ENCODE results near the gene CCDC187. TPM values are rescaled to one million over a fixed set of nuclear protein-coding genes. Genes with fewer than 3 reads are reported as not detected.

Gene CCDC187
- total and polyA plus RNA-seq, 2 of the 13 experiments (the other 11 are each of a cell fraction or from before 2014, with no cell fraction given) = 0.03 to 0.13 TPM

DNA sequence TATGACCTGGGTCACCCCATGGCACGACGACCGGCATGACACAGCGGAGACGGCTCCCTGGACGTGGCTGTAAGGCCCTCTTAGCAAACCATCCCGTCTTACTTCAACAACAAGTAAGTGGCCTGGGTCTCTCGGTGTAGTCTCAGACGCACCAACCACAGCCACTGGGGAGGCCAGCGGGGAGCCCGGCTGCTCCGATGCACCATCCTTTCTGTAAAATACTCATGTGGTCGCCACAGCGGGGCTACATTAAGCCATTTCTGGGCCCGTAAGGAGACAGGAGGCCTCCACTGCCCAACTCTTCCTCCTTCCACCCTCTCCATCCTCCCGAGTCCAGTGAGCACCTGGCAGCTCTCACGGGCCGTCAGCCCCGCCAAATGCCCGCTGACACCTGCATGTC lies 63.0 kb downstream of the CCDC187 start:
- ChIA-PET POLR2A (no interaction called here), CTCF (ENCODE audit: low intra/inter-chr PET ratio, low total read pairs) (no interaction called here)
- Histone ChIP-seq H4K20me1 (ENCODE audit: insufficient read depth, low read length) (peaks cover 65% of the 10 kb centered on the region), H3K9ac (ENCODE audit: insufficient read depth, low read depth, low read length) (no peak overlapping the region), H3K4me2 (ENCODE audit: low read depth, low read length) (no peak overlapping the region), H3K4me1 (ENCODE audit: insufficient read depth, low read length) (peaks cover 57% of the 10 kb centered on the region), H3K27ac (ENCODE audit: extremely low read length, insufficient read depth, low read length) (no peak overlapping the region), H3K79me2 (ENCODE audit: insufficient read depth, low read length) (peaks cover 71% of the 10 kb centered on the region), H3K4me3 (replicated peaks in 1 of 3; ENCODE audit: insufficient read depth in 1 of 3, low read depth in 2 of 3, low read length in 3 of 3) (no peak overlapping the region), H3K36me3 (replicated peaks in 1 of 2; ENCODE audit: control insufficient read depth in 1 of 2, insufficient read depth in 2 of 2, low read length in 2 of 2) (peaks cover 2 to 22% of the 10 kb centered on the region in 2 experiments; a peak in 3 of 5 replicates), H3K9me3 (ENCODE audit: low read length) (no peaks in the 10 kb centered on the region), H2AFZ (ENCODE audit: low read length) (no peak overlapping the region), H3K27me3 (ENCODE audit: control insufficient read depth in 1 of 2, insufficient read depth in 2 of 2, low read length in 2 of 2) (no peaks in the 10 kb centered on the region; a peak in 1 of 5 replicates)
- no peak for DNase-seq (ENCODE audit: low spot score)
- FAIRE-seq = no peak
- TF ChIP-seq, protein P1, sequence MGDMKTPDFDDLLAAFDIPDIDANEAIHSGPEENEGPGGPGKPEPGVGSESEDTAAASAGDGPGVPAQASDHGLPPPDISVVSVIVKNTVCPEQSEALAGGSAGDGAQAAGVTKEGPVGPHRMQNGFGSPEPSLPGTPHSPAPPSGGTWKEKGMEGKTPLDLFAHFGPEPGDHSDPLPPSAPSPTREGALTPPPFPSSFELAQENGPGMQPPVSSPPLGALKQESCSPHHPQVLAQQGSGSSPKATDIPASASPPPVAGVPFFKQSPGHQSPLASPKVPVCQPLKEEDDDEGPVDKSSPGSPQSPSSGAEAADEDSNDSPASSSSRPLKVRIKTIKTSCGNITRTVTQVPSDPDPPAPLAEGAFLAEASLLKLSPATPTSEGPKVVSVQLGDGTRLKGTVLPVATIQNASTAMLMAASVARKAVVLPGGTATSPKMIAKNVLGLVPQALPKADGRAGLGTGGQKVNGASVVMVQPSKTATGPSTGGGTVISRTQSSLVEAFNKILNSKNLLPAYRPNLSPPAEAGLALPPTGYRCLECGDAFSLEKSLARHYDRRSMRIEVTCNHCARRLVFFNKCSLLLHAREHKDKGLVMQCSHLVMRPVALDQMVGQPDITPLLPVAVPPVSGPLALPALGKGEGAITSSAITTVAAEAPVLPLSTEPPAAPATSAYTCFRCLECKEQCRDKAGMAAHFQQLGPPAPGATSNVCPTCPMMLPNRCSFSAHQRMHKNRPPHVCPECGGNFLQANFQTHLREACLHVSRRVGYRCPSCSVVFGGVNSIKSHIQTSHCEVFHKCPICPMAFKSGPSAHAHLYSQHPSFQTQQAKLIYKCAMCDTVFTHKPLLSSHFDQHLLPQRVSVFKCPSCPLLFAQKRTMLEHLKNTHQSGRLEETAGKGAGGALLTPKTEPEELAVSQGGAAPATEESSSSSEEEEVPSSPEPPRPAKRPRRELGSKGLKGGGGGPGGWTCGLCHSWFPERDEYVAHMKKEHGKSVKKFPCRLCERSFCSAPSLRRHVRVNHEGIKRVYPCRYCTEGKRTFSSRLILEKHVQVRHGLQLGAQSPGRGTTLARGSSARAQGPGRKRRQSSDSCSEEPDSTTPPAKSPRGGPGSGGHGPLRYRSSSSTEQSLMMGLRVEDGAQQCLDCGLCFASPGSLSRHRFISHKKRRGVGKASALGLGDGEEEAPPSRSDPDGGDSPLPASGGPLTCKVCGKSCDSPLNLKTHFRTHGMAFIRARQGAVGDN (CRISPR knock-in tag; IDR thresholded peaks at IDR 0.05) = 0 out of 2 replicates have a peak, but pooled peaks have one; percentile 5
- no peak for TF ChIP-seq ZBTB21 (CRISPR knock-in tag; IDR thresholded peaks at IDR 0.05)
- WGBS (ENCODE audit: low lambda C conversion rate) = over 99% methylated on average over 18 of the region's 20 CpGs
- in situ Hi-C loops (cut with HindIII; ENCODE audit: extremely low pct_ligation_motif_present, low pct_unique_long_range_greater_than_20kb) = no loop called here
- intact Hi-C loops (cut with micrococcal nuclease; ENCODE audit: unreplicated experiment) = no loop called here
- ATAC-seq = no peak
- no TSS peak for BruUV-seq (replicated peaks)

DNA sequence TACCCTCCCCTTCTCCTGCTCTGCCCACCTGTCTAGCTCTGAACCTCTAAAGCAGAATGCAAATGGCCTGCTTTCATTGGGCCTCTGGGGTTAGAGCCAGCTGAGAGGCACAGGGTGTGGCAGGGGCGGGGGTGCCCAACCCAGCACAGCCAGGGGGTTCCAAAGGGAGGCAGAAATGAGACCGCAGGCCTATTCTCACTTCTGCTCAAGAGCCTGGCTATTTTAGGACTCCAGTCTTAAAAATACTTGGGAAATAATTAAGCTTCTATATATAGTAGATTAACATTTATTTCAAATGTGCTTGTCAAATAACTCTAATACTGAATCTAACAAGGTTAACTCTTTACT lies 63.9 kb downstream of the CCDC187 start:
- peaks cover 12 to 32% of the 10 kb centered on the region in 2 experiments; a peak in 4 of 5 replicates for H3K36me3 ChIP-seq (replicated peaks in 1 of 2; ENCODE audit: control insufficient read depth in 1 of 2, insufficient read depth in 2 of 2, low read length in 2 of 2)
- ATAC-seq (no peak), DNase-seq (ENCODE audit: low spot score) (no peak), FAIRE-seq (no peak)
- H3K27me3 ChIP-seq (ENCODE audit: control insufficient read depth in 1 of 2, insufficient read depth in 2 of 2, low read length in 2 of 2) = no peaks in the 10 kb centered on the region; a peak in 1 of 5 replicates
- no TSS peak for BruUV-seq (replicated peaks)
- H3K9ac ChIP-seq (ENCODE audit: insufficient read depth, low read depth, low read length) = no peak overlapping the region
- intact Hi-C loops (cut with micrococcal nuclease; ENCODE audit: unreplicated experiment) = no loop called here
- ChIA-PET POLR2A (no interaction called here), CTCF (ENCODE audit: low intra/inter-chr PET ratio, low total read pairs) (no interaction called here)
- H4K20me1 ChIP-seq (ENCODE audit: insufficient read depth, low read length) = peaks cover 68% of the 10 kb centered on the region
- H3K79me2 ChIP-seq (ENCODE audit: insufficient read depth, low read length) = peaks cover 76% of the 10 kb centered on the region
- H3K9me3 ChIP-seq (ENCODE audit: low read length) = no peaks in the 10 kb centered on the region
- in situ Hi-C loops (cut with HindIII; ENCODE audit: extremely low pct_ligation_motif_present, low pct_unique_long_range_greater_than_20kb) = no loop called here
- WGBS (ENCODE audit: low lambda C conversion rate) = 100% methylated on average over 2 of the region's 2 CpGs
- peaks cover 56% of the 10 kb centered on the region for H3K4me1 ChIP-seq (ENCODE audit: insufficient read depth, low read length)
- no peak overlapping the region for H3K4me3 ChIP-seq (replicated peaks in 1 of 3; ENCODE audit: insufficient read depth in 1 of 3, low read depth in 2 of 3, low read length in 3 of 3)
- no peak overlapping the region for H3K4me2 ChIP-seq (ENCODE audit: low read depth, low read length)
- no peak overlapping the region for H3K27ac ChIP-seq (ENCODE audit: extremely low read length, insufficient read depth, low read length)
- no peak overlapping the region for H2AFZ ChIP-seq (ENCODE audit: low read length)
- TF ChIP-seq SP2 (CRISPR knock-in tag; IDR thresholded peaks at IDR 0.05) = no peak
- no peak for TF ChIP-seq SOX13 (IDR thresholded peaks at IDR 0.05)
- no peak for TF ChIP-seq SOX13 (CRISPR knock-in tag; conservative IDR thresholded peaks at IDR 0.05 in 1 of 2, IDR thresholded peaks at IDR 0.05 in 1 of 2)
- TF ChIP-seq ZNF326 (CRISPR knock-in tag; IDR thresholded peaks at IDR 0.05; ENCODE audit: borderline replicate concordance) = no peak
- no peak for TF ChIP-seq ZNF253 (CRISPR knock-in tag; IDR thresholded peaks at IDR 0.05; ENCODE audit: borderline replicate concordance)
- TF ChIP-seq ZNF780A (CRISPR knock-in tag; IDR thresholded peaks at IDR 0.05) = no peak
- TF ChIP-seq SMARCC2 (IDR thresholded peaks at IDR 0.05) = no peak
- no peak for TF ChIP-seq BCL6 (CRISPR knock-in tag; IDR thresholded peaks at IDR 0.05)
- TF ChIP-seq, protein P2, sequence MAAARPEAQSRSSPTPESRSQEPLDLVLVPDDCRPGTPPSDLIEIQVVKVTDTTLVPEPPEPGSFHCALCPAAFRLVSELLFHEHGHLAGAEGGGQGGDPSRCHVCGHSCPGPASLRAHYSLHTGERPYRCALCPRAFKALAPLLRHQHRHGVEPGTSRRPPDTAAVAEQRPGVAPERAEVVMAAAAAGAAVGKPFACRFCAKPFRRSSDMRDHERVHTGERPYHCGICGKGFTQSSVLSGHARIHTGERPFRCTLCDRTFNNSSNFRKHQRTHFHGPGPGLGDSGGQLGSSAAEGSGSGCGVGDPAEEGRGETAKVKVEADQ (CRISPR knock-in tag; IDR thresholded peaks at IDR 0.05; ENCODE audit: borderline replicate concordance) = no peak
- TF ChIP-seq, protein P3, sequence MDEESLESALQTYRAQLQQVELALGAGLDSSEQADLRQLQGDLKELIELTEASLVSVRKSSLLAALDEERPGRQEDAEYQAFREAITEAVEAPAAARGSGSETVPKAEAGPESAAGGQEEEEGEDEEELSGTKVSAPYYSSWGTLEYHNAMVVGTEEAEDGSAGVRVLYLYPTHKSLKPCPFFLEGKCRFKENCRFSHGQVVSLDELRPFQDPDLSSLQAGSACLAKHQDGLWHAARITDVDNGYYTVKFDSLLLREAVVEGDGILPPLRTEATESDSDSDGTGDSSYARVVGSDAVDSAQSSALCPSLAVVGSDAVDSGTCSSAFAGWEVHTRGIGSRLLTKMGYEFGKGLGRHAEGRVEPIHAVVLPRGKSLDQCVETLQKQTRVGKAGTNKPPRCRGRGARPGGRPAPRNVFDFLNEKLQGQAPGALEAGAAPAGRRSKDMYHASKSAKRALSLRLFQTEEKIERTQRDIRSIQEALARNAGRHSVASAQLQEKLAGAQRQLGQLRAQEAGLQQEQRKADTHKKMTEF (CRISPR knock-in tag; IDR thresholded peaks at IDR 0.05) = no peak
- TF ChIP-seq POGZ (CRISPR knock-in tag; IDR thresholded peaks at IDR 0.05) = no peak
- TF ChIP-seq HMG20A (CRISPR knock-in tag; IDR thresholded peaks at IDR 0.05; ENCODE audit: borderline replicate concordance) = no peak
